MM.1S (cell line): ENCODE results near the gene ZBTB7B.

Experiments
- DNase-seq: peaks from one replicate; pipeline ENCODE4 v3.0.0-alpha.2; 2015
- H2AFZ ChIP-seq: fragments of 300-600 bp; sonication (generic); 2 replicates; pipeline ENCODE4 v1.6.0; 2016; ENCODE audit warnings: antibody characterized with exemption, low read length
- H3F3A ChIP-seq: fragments of 300-600 bp; sonication (generic); 2 replicates; pipeline ENCODE4 v1.6.1; 2016; ENCODE audit warnings: mild to moderate bottlenecking, antibody characterized with exemption, low read length, moderate library complexity, mixed read lengths; ENCODE audit not compliant: insufficient read depth
- H3K27ac ChIP-seq: fragments of 300-600 bp; sonication (generic); 2 replicates; pipeline ENCODE4 v1.5.1; 2016; ENCODE audit warnings: mild to moderate bottlenecking, low read length
- H3K27me3 ChIP-seq: fragments of 300-600 bp; sonication (generic); replicated peaks from 2 replicates; pipeline ENCODE4 v1.6.0; 2016; ENCODE audit warnings: low read length; ENCODE audit not compliant: insufficient read depth
- H3K36me3 ChIP-seq: fragments of 300-600 bp; sonication (generic); replicated peaks from 2 replicates; pipeline ENCODE4 v1.6.1; 2016; ENCODE audit warnings: mild to moderate bottlenecking, low read length, mixed read lengths; ENCODE audit not compliant: insufficient read depth
- H3K4me1 ChIP-seq: fragments of 300-600 bp; sonication (generic); 2 replicates; pipeline ENCODE4 v1.6.1; 2016; ENCODE audit warnings: low read length, mixed read lengths
- H3K4me2 ChIP-seq: fragments of 300-600 bp; sonication (generic); 2 replicates; pipeline ENCODE4 v1.6.0; 2016; ENCODE audit warnings: low read depth, low read length
- H3K4me3 ChIP-seq: fragments of 300-600 bp; sonication (generic); 2 replicates; pipeline ENCODE4 v1.5.1; 2016; ENCODE audit warnings: low read length, mixed read lengths
- H3K79me2 ChIP-seq: fragments of 300-600 bp; sonication (generic); 2 replicates; pipeline ENCODE4 v1.6.1; 2016; ENCODE audit warnings: mixed run types, low read length, mixed read lengths
- H3K9ac ChIP-seq: fragments of 300-600 bp; sonication (generic); 2 replicates; pipeline ENCODE4 v1.6.1; 2016; ENCODE audit warnings: low read length, mixed read lengths
- H3K9me2 ChIP-seq: fragments of 300-600 bp; sonication (generic); replicated peaks from 2 replicates; pipeline ENCODE4 v1.6.1; 2016; ENCODE audit warnings: mild to moderate bottlenecking, low read length, mixed read lengths; ENCODE audit not compliant: insufficient read depth
- H3K9me3 ChIP-seq: fragments of 300-600 bp; sonication (generic); replicated peaks from 2 replicates; pipeline ENCODE4 v1.6.1; 2016; ENCODE audit warnings: mild to moderate bottlenecking, low read length, mixed read lengths; ENCODE audit not compliant: insufficient read depth
- H4K20me1 ChIP-seq: fragments of 300-600 bp; sonication (generic); 2 replicates; pipeline ENCODE4 v1.6.1; 2016; ENCODE audit warnings: mild to moderate bottlenecking, low read length, moderate library complexity, mixed read lengths; ENCODE audit not compliant: insufficient read depth
- EZH2 ChIP-seq: fragments of 300-600 bp; sonication (generic); optimal IDR thresholded peaks from 2 replicates; pipeline ENCODE3; 2017; ENCODE audit warnings: low read depth, mild to moderate bottlenecking, antibody characterized with exemption, low read length, mixed read lengths
- EZH2phosphoT487 ChIP-seq: fragments of 300-600 bp; sonication (generic); IDR thresholded peaks from 2 replicates; pipeline ENCODE4 v1.6.1; 2018; ENCODE audit warnings: antibody characterized with exemption, low read length
- TF ChIP-seq, protein P1 (sequence below): fragments of 300-600 bp; sonication (generic); IDR thresholded peaks from 2 replicates; pipeline ENCODE4 v1.5.1; 2016; ENCODE audit warnings: antibody characterized with exemption, low read length, mixed read lengths

The ZBTB7B gene

DNA sequence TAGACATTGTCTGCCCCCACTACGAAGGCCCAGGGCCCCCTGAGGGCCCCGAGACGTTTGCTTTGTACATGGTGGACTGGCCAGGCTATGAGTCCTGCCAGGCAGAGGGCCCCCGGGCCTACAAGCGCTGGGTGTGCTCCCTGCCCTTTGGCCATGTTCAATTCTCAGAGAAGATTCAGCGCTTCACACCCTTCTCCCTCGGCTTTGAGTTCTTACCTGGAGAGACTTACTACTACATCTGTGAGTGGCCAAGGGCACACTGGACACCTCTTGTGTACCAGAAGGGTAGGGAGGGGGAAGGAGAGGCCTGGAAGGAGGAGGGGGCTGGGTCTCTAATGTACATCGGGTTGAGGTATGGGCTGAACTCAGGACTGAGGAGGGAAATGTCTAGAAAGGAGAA lies 64.2 kb downstream of the ZBTB7B start:
- H3K4me2 ChIP-seq, result no peak overlapping the region
- H3K9me3 ChIP-seq, result no peaks in the 10 kb centered on the region
- peaks cover 16% of the 10 kb centered on the region for H3K4me1 ChIP-seq
- H2AFZ ChIP-seq, result no peak overlapping the region
- no peaks in the 10 kb centered on the region for H3K27me3 ChIP-seq
- no peaks in the 10 kb centered on the region for H3K9me2 ChIP-seq
- DNase-seq, result no peak
- H3K4me3 ChIP-seq, result no peak overlapping the region
- peaks cover 21% of the 10 kb centered on the region for H3F3A ChIP-seq
- no peak overlapping the region for H3K27ac ChIP-seq
- no peak overlapping the region for H3K9ac ChIP-seq
- 0 out of 2 replicates have a peak, but pooled peaks cover 7% of the 10 kb centered on the region for H3K79me2 ChIP-seq
- no peak for TF ChIP-seq EZH2phosphoT487
- TF ChIP-seq, protein P1, sequence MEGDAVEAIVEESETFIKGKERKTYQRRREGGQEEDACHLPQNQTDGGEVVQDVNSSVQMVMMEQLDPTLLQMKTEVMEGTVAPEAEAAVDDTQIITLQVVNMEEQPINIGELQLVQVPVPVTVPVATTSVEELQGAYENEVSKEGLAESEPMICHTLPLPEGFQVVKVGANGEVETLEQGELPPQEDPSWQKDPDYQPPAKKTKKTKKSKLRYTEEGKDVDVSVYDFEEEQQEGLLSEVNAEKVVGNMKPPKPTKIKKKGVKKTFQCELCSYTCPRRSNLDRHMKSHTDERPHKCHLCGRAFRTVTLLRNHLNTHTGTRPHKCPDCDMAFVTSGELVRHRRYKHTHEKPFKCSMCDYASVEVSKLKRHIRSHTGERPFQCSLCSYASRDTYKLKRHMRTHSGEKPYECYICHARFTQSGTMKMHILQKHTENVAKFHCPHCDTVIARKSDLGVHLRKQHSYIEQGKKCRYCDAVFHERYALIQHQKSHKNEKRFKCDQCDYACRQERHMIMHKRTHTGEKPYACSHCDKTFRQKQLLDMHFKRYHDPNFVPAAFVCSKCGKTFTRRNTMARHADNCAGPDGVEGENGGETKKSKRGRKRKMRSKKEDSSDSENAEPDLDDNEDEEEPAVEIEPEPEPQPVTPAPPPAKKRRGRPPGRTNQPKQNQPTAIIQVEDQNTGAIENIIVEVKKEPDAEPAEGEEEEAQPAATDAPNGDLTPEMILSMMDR, result no peak
- no peak for TF ChIP-seq EZH2
- no peaks in the 10 kb centered on the region for H3K36me3 ChIP-seq
- H4K20me1 ChIP-seq, result no peaks in the 10 kb centered on the region
